8988T (cell line): Measurements from ENCODE around the gene SPINK7.

Experiments
- DNase-seq: peaks from one replicate; pipeline ENCODE4 v3.0.0; 2011

SPINK7 gene

GRCh38 chr5:148347706-148348105, 35.5 kb downstream of the SPINK7 start:
- no peak for DNase-seq

DNA sequence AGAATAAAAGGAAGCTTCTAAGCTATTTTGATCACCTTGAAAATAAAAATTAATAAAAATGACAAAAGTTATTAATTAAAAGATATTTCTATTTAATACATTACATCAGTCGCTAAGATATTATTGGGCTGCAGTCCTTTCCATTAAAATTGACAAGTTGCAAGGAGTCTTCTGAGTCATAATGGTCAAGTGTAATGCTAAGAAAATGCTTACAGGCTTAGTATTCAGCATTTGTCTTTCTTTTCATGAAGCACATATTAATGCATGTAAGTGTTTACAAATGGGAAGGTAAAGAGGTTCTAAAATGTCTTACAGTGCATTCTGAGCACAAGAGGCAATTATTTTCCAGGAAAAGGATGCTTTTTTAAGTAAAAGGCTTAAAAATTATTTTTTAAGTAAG, 40.5 kb downstream of the SPINK7 start:
- DNase-seq, result no peak

GRCh38 chr5:148353634-148354033, 41.4 kb downstream of the SPINK7 start:
- DNase-seq, result no peak

DNA sequence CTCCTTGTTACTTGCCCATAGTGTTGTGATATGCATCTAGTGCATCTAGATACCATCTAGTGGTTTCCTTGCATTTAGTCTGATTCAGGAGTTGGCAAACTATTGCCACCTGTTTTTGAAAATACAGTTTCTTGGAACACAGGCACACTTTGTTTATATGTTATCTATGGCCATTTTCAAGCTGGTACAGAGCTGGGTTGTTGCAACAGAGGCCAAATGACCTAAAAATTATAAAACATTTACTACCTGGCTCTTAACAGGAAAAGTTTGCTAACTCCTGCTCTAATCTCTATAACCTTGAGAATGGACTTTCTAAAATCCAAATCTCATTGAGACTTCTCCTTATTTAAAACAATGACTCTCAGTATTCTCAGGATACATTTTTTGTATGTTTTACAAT, 52.1 kb downstream of the SPINK7 start:
- no peak for DNase-seq
